ENCODE results near the gene GNL3.

DNA sequence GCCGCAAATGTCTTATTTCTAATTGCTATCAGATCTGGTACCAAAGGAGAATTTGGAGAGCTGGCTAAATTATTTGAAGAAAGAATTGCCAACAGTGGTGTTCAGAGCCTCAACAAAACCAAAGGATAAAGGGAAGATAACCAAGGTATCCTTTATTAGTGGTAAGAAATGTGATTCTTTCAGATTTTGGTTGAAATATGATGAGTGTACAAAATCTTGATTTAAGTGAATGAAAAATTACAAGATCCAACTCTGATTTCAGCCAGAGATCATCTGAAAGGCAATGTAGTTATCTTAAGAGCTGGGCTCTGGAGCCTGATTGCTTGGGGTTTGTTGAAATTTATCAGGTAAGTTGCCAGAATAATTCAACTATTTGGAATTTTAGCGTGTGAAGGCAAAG lies 4.7 kb downstream of the GNL3 start:
- TF ChIP-seq CTCF (IDR thresholded peaks at IDR 0.05; ENCODE audit: low read depth, low read length), result no peak
- no peak for TF ChIP-seq EZH2phosphoT487 (IDR thresholded peaks at IDR 0.05; ENCODE audit: low read depth)
